Measurements from ENCODE around the gene WDR54.

The WDR54 gene

DNA sequence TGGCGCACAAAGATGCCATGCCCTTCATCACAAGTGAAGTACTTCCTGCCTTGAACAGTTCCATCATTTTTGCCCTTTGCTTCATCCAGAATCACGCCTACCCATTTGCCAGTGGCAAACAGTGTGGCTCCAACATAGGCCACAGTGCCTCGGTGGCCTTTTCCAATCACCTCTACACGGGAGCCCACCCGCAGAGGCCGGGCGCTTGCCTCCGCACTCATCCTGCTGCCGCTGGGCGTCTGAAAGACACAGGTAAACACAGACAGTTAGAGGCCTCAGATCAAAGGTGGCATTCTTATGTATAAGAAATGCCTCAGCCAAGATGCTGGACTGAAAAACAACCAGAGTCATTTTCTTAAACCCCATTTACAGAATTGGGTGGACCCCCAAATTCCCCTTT is 43.5 kb upstream of the WDR54 start:
- H3K4me3 ChIP-seq (ENCODE audit: low read depth, low read length), result no peak overlapping the region
- no peak for TF ChIP-seq CTCF (IDR thresholded peaks at IDR 0.05; ENCODE audit: control insufficient read depth, extremely low read depth, insufficient read depth)
- DNase-seq (ENCODE audit: low read depth), result no peak

DNA sequence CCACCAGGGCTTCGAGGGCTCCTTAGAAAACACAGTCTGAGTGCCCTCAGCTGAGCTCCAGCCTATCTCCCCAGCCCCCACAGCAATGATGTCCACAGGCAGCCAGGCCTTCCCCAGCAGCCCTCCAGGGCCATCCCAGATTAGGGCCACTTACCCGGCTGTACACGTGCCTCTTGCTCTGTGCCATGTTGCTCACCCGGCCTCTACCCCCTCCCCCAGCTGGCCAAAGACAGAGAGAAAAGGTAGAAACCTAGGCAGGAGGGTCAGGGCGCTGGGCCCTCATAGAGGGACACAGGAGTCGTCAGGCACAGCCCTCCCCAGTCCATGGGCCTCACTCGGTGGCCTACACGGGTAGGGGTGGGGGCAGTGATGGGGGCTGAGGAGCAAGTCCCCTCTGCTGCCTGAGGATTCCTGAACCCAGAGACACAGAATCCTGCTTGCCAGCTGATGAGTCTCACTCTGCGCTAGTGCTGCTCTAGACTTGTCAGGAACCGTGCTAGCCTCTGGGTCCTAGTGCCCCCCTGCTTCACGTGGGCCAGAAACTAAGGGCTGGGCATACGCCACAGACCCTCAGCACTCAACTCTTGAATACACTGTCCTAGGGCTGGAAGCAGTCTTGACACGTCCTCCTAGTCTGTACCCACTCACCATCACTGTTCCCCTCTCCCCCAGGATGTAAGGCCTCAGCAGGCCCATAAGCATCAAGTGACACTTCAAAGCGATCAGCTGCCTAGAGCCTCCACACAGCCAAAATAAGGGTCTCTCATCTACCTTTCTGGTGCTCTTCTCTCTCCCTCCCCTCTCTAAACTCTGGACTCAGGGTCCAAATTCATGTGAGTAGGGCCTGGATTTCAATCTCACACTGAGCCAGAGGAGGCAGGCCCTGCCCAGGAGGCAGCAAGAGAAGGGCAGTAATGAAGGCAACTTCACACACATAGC is 41.4 kb upstream of the WDR54 start, which contains the start of gene DCTN1:
DCTN1 (minus strand) TSS at position 461 of the 939 bp plus-strand sequence; CDS start at position 187, 274 bp downstream.
- DNase-seq (ENCODE audit: low read depth), result no peak
- TF ChIP-seq CTCF (IDR thresholded peaks at IDR 0.05; ENCODE audit: control insufficient read depth, extremely low read depth, insufficient read depth), result no peak
- H3K4me3 ChIP-seq (ENCODE audit: low read depth, low read length), result peak within 1 kb of the TSS; percentile 33

DNA sequence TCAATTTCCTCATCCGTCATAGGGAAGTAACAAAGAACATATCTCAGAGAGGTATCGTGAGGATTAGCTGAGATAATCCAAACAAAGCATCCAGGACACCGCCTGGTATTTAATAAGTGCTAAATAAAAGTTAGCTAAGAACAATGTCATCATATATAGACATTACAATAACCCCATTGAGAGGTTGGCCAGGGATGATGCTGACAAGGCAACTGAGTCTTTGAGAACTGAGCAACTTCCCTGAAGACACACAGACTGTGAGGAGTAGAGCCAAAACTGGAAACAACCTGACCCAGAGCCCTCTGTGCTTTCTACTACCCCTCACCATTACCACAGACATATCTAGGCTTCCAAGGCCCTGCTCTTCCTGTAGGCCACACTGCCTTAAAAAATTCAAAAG is 39.8 kb upstream of the WDR54 start:
- no peak overlapping the region for H3K4me3 ChIP-seq (ENCODE audit: low read depth, low read length)
- TF ChIP-seq CTCF (IDR thresholded peaks at IDR 0.05; ENCODE audit: control insufficient read depth, extremely low read depth, insufficient read depth), result no peak
- DNase-seq (ENCODE audit: low read depth), result no peak

DNA sequence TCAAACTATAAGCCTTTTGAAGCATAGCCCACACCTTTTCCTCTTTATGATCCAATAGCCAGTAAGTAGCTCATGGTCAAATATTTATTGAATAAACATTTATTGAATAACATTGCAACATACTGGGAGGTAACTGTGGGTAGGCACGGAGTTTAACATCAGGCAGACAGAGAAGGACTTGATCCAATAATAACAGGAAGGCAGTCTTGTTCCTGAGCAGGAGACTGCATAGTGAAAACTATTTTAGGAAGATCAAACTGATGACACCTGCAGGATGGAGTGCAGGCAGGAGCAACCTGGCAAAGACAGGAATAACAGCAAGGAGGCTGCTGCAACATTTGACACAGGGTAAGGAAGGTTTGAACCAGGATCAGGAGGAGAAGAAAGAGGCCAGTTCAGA is 38.3 kb upstream of the WDR54 start:
- DNase-seq (ENCODE audit: low read depth), result peak; percentile 87
- no peak overlapping the region for H3K4me3 ChIP-seq (ENCODE audit: low read depth, low read length)
- TF ChIP-seq CTCF (IDR thresholded peaks at IDR 0.05; ENCODE audit: control insufficient read depth, extremely low read depth, insufficient read depth), result no peak

DNA sequence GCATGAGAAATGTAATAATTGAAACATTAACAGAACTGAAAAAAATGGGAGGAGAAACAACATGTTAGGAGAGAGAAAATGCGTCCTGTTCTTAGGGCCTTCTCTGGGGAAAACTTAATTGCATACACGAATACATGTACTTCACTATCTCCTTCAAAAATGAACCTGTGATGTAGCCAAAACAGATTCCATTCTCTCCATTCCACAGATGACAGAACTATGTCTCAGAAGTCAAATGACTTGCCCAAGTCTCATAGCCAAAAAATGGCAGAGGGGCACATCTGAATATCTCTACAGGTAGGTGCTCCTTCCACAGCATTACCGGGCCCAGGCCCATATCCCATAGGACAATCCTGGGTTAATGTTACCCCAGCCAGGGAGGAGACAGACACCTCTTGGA is 37.5 kb upstream of the WDR54 start:
- no peak for DNase-seq (ENCODE audit: low read depth)
- H3K4me3 ChIP-seq (ENCODE audit: low read depth, low read length), result no peak overlapping the region
- no peak for TF ChIP-seq CTCF (IDR thresholded peaks at IDR 0.05; ENCODE audit: control insufficient read depth, extremely low read depth, insufficient read depth)

- no peak for TF ChIP-seq CTCF (IDR thresholded peaks at IDR 0.05; ENCODE audit: control insufficient read depth, extremely low read depth, insufficient read depth)
- DNase-seq (ENCODE audit: low read depth), result no peak
- no peak overlapping the region for H3K4me3 ChIP-seq (ENCODE audit: low read depth, low read length)
These were observed 36.1 kb upstream of the WDR54 start for GRCh38 chr2:74385396-74385795.
